OCI-LY7 (cell line): Measurements from ENCODE around the gene POLR1D.

Source experiments
- EZH2phosphoT487 ChIP-seq: fragments of 200-600 bp; sonication (generic); IDR thresholded peaks from 2 replicates; pipeline ENCODE4 v1.6.1; 2018; ENCODE audit warnings: low read depth, borderline replicate concordance, mild to moderate bottlenecking, mixed run types, antibody characterized with exemption, low read length, moderate library complexity, mixed read lengths
- TF ChIP-seq, protein P1 (sequence below): fragments of 200-600 bp; sonication (generic); conservative IDR thresholded peaks from 2 replicates; pipeline ENCODE4 v1.5.1; 2014; ENCODE audit warnings: mild to moderate bottlenecking, antibody characterized with exemption, low read length, moderate library complexity, mixed read lengths

DNA sequence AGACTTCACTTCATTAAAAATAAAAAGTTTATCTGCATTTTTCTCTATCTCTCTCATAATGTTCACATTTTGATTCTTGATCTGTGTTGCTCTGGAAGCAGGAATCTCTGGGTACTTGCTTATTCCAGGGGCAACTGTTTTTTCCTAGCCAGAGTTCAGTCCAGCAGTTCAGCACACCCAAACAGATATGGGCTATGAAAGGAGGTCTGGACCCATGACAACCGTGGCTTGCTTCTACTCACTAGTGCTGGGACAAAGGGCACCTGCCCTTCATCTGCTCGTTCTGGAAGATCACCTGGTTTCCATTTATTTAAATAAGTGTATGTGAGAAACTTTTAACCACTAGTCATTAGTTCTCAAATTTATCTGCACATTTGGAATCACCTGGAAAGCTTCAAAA is 36.0 kb downstream of the POLR1D start:
- TF ChIP-seq, protein P1, sequence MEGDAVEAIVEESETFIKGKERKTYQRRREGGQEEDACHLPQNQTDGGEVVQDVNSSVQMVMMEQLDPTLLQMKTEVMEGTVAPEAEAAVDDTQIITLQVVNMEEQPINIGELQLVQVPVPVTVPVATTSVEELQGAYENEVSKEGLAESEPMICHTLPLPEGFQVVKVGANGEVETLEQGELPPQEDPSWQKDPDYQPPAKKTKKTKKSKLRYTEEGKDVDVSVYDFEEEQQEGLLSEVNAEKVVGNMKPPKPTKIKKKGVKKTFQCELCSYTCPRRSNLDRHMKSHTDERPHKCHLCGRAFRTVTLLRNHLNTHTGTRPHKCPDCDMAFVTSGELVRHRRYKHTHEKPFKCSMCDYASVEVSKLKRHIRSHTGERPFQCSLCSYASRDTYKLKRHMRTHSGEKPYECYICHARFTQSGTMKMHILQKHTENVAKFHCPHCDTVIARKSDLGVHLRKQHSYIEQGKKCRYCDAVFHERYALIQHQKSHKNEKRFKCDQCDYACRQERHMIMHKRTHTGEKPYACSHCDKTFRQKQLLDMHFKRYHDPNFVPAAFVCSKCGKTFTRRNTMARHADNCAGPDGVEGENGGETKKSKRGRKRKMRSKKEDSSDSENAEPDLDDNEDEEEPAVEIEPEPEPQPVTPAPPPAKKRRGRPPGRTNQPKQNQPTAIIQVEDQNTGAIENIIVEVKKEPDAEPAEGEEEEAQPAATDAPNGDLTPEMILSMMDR, result no peak
- no peak for TF ChIP-seq EZH2phosphoT487
